GM19035 (cell line): ENCODE data around the gene FAM168A.
A peak's percentile ranks its signal among the peaks of the same experiment; 100 is the strongest.

ENCODE experiments used
- ATAC-seq: cut with Tn5 transposase; IDR thresholded peaks from one replicate; pipeline ENCODE4 v1.9.1; 2021; ENCODE audit not compliant: unreplicated experiment

Gene FAM168A

GRCh38 chr11:73379189-73379880 is 218.6 kb downstream of the FAM168A start:
- no peak for ATAC-seq

- ATAC-seq, result peak; percentile 16
Observed at GRCh38 chr11:73376803-73377629, 220.9 kb downstream of the FAM168A start.

- ATAC-seq, result peak; percentile 76
Observed at GRCh38 chr11:73376160-73376802, 221.6 kb downstream of the FAM168A start, which contains the start of gene RELT. Gene RELT (plus strand): TSS chr11:73376399. CDS start chr11:73389137, 12,738 bp downstream.

GRCh38 chr11:73375830-73376159 is 222.1 kb downstream of the FAM168A start:
- no peak for ATAC-seq

- no peak for ATAC-seq
Observed at GRCh38 chr11:73374151-73374550, 223.8 kb downstream of the FAM168A start.

GRCh38 chr11:73372375-73372993 is 225.4 kb downstream of the FAM168A start:
- ATAC-seq, result no peak

- no peak for ATAC-seq
Observed at GRCh38 chr11:73367482-73368024, 230.4 kb downstream of the FAM168A start.

GRCh38 chr11:73366953-73367352 is 231.0 kb downstream of the FAM168A start:
- no peak for ATAC-seq

GRCh38 chr11:73366265-73366610 is 231.7 kb downstream of the FAM168A start:
- no peak for ATAC-seq

- ATAC-seq, result no peak
Observed at GRCh38 chr11:73365352-73366264, 232.3 kb downstream of the FAM168A start.

- ATAC-seq, result no peak
Observed at GRCh38 chr11:73363147-73363546, 234.8 kb downstream of the FAM168A start.

- no peak for ATAC-seq
Observed at GRCh38 chr11:73361953-73362776, 235.7 kb downstream of the FAM168A start.

GRCh38 chr11:73360743-73361369 is 237.1 kb downstream of the FAM168A start:
- ATAC-seq, result no peak

- ATAC-seq, result no peak
Observed at GRCh38 chr11:73359930-73360742, 237.8 kb downstream of the FAM168A start.

GRCh38 chr11:73359341-73359740 is 238.6 kb downstream of the FAM168A start:
- no peak for ATAC-seq

GRCh38 chr11:73358071-73358470 is 239.8 kb downstream of the FAM168A start:
- no peak for ATAC-seq

- no peak for ATAC-seq
Observed at GRCh38 chr11:73356979-73357860, 240.7 kb downstream of the FAM168A start.
